Stimulated activated CD4-positive, alpha-beta T cell treated with anti-CD3 and anti-CD28 coated beads, Interleukin-12 subunit alpha, Interleukin-12 subunit beta, amount 100 ng/mL, for 48 hours (primary cell): ENCODE data around the gene HAPLN1.

ENCODE experiments used
- DNase-seq, 3 donors: peaks; one replicate each; pipeline ENCODE4 v3.0.0-alpha.2; 2020; ENCODE audit warnings: low read depth in 2 of 3, low spot score in 1 of 3

Gene HAPLN1

DNA sequence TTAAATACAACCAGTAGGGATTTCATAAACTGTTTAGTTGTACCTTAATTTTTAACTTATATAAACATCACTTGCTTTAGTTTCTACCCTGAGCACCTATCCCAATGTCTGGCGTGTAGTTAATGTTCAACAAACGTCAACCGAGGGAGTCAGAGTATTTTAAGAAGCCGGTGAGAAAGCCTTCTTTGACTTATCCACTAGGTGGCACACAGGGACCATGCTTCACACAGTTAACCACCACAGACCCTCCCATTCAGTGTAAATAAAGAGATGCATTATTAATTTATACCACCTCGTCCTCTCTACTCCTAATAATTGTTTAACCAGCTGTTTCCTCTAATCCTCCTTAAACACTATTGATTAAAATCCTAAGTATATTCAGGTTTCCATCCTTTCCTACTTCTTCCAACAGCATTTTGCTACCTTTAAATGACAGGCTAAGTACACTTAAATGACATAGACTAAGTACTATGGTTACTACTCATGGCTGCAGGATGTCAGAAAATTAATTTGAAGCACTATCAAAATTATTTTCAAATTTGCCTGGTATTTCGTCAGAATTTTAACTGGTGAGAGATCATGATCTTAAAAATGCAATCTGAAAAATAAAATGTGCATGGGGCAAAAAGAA is 2.3 kb downstream of the HAPLN1 start:
- peak in 1 of 3 donors; percentile 24 for DNase-seq

DNA sequence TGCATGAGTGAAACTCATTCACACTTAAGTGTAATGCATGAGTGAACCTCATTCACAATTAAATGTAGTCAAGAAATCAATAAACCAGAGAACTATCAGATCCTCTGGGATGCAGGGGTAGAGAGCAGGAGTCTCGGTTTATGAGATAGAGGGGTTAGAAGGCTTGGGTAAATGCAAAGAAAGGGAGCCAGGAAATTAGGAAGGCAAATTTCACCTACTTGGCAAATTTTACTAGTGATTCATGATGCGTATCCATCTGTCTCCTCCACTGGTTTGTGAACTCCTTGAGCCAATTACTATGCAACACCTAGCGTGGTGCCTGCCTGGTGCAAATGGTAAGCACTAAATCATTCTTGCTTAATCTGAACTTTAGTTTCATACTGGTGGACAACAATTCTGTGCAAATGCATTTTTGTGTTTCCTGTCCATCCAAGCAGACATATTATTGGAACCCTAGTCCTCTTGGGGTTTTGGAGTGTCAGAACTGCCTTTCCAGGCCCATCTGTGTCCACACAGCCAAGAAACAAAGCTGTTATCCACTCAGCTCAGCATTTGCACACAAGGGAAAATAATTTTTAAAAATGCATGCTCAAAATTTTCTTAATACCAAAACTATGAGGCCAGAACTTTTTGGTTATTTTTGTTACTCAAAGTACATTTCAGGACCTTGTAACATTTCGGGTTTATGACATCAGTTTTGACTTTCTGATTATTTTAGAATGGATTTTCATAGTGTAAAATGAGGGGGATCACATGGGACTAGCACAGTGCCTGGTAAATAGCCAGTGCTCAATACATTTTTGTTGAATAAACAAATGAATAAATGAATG is 5.2 kb downstream of the HAPLN1 start:
- no peak for DNase-seq

DNA sequence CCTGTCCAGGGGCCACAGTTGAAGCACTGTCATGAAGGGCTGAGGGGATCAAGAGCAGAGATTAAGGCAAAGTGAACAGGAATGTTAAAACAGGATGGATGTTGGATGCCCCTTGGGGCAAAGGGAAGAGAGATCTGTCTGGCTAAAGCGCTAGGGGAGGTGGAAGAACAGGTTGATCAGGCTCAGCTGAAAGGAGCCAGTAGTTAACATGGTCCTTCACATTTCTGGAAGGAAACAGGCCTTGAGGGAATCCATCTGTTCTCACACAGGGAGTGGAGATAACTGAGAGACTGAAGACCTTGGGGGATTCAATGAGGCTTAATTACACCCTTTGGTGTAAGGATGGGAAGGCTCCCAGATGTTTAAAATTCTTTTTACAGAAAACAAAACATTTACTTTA is 5.8 kb downstream of the HAPLN1 start:
- DNase-seq = no peak

DNA sequence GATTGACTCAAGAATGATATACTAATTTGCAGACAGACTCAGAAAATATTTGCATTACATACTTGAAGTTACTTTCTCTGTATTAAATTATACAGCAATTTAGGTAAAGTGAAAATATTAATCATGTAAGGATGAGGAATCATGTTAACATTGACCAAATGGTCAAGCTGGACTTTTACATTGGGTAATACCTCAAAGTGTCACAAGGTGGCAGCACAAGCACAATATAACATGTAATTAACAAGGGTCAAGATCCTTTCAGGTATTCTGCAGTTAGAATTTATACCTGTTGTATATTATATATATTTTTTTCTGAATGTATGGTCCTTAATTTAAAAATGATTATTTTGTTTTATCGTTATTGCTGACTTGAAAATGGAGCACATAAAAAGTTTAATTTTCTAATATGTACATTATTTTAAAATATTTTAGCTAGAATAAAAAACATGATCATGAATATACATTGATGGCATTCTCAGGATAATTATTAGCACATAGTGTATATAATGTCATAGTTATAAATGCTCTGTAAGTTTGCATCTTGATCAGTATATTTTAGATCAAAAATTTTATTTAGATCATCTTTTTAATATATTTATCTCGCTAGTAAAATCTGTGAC is 8.6 kb downstream of the HAPLN1 start:
- DNase-seq = peak in 1 of 3 donors; percentile 46

DNA sequence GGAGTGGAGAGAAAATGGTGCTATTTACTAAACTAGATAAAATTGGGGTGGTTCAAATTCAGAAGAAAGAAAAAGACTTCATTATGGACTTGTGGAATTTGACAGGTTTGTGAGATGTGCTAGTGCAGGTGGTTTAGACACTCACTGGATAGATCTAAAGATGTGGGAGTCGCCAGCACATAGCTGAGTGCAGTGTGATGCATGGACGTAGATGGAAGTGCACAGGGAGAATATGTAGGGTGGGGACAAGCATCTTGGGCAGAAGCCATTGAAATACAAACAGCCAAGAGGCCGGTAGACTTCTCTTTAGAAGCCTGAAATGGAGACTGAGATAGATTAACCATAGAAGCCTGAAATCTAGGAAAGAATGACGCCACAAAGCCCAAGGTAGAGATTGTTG is 10.7 kb downstream of the HAPLN1 start:
- DNase-seq = no peak

DNA sequence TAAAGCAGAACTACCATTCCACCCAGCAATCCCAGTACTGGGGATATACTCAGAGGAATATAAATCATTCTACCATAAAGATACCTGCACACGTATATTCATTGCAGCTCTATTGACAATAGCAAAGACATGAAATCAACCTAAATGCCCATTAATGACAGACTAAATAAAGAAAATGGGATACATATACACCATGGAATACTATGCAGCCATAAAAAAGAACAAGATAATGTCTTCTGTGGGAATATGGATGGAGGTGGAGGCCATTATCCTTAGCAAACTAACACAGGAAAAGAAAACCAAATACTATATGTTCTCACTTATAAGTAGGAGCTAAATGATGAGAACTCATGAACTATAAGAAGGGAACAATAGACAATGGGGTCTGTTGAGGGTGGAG is 12.5 kb downstream of the HAPLN1 start:
- no peak for DNase-seq

DNA sequence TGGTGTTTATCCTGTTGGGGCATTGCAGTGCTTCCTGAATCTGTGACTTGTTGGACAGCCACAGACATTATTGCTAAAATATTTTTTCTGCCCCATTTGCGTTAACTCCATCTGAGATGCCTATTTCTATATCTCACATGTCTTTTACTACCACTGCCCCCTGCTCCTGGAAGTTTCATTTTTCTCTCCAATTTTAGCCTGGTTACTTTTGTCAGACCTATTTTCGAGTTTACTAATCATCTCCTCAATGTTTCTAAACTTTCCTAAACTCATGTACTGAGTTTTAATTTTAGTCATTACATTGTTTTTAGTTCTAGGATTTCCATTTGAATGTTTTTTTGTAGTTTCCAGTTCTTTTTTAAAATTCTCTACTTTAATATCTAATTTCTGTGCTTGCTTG is 17.6 kb downstream of the HAPLN1 start:
- DNase-seq = no peak

DNA sequence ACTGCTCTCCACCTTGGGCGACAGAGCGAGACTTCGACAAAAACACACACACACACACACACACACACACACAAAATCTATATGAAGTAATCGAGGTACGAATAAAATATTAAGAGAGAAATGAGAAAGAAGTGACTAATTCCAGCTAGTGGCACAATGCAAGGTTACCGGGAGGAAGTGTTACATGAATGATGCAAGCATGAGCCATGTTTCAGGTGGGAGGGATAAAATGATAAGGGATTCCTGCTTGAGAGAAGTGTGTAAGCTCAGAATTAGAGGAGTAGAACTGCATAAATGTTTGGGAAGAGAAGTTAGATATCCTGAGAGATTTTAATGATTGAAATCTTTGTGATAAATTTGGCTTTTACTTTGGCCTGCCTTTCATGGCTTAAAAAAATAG is 18.8 kb downstream of the HAPLN1 start:
- no peak for DNase-seq

DNA sequence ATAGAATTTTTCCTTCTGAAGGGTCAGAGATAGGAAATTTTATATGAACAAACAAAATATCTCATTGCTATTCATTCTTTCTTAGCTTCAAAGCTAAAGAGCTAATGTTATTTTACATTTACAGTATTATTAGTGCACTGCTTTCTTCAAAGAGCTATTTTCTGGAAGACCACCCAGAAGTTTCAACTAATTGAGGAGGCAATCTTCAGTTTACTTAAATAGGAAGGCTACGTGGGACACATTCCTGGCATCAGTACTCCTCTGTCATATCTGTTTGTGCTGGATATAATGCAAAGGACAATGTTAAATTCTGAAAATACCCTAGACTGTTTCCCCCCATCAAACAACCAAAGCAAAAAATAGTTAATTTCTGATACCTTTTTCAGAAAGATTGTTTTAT is 30.8 kb downstream of the HAPLN1 start:
- no peak for DNase-seq

DNA sequence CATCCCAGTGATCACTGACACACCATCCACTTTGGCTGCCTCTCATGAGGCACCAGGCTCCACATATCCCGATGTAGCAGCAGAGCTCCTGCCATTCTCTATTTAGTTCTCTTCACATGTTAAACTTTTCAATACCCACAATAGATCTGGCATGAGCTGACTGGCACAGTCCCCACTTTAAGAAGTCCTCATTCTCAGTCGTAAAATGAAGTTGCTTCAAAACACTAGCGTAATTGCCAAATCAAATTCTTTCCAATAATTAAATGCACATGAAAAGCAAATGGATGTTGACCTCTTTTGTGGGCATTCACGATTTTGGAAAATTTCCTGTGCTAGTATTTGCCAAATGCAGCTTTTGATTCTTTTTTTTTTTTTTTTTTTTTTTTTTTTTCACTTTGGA is 32.4 kb downstream of the HAPLN1 start:
- DNase-seq = no peak

DNA sequence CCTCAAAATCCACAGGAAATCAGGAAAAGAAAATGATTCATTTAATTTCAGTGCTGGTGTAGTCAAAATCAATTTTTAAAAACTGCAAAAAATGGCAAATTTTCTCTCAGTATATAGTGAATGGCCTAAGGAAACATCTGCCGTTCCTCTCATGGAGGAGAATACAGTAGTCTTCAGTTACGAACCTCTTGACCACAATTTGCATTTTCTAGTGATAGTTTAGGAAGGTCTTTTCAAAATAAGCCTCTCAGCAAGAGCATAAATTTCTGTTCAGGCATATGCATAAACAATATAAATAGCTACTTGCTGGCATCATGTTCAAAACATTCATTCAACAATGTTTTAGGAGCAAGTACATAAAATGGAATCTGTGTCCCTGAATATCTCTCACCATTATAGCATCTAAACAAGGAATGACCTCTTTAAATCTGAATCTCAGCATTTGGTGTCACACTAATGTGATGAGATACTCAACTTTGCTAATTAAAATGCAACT is 33.5 kb downstream of the HAPLN1 start:
- no peak for DNase-seq

DNA sequence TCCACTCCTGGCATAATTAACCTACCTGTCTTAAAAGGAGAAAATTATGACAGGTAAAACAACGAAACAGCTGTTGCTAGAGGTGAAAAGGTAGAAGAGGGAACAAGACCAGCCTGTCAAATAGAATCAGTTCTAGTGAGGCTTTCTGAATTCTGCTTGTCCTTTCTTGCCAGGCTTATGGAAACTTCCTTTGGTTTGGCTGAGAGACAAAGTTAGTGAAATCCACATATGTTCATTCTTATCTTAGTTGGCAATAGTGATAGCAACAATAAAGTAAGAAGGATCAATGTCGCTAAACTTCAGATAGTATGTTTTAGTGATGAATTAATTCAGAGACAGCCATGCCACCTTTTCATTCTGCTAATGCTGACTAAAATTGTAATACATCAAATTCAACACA is 34.4 kb downstream of the HAPLN1 start:
- no peak for DNase-seq

DNA sequence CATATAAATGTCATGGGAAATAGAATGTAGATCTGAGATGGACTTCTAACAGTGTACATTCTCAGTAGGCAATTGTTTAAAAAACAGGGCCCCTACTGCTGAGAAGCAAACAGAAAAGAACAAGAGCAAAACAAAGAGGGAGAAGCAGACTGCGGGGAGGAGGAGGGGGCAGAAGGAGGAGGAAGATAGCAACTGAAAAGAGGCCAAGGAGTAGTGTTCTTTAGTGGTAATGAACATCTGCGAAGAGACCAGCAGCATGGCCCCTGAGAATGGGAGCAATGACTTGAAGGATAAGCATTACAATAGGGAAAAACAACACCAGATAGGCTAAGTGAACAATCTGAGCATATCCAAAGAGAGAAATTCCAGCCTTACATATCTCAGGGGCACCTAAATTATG is 36.8 kb downstream of the HAPLN1 start:
- DNase-seq = no peak

DNA sequence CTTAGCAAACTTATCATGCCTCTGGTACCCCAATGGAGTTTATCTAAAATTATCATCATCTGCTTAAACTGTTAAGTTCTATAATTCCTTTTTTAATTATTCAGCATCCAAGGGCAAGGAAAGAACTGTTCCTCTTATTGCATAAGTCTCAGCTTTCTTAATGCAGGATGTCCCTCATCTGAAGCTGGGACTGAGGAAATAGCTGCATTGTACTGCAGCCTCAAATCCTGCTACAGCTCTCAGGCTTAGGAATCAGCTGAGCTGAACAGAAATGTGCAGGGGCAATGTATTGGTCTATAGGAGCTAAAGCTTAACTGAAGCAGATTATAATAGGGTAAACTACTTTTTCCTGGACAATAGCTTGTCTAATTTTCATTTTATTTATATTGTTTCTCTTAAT is 48.0 kb downstream of the HAPLN1 start:
- DNase-seq = no peak

DNA sequence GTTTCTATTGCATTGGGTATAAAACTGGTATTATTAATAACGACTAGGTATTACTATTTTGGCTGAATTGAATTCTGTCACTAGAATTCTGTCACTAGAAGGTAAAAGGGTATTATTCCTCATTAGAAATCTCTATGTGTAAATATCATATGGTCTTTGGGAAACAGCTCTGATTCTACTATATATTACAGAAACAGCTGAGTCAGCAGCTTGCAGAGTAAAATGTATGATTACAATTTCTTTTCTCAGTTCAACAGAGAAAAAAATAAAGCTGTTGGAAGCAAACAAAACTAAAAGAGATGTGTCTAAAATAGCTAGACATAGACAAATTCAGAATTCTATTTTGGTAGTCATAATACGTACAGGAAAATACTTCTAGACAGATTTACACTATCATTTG is 48.5 kb downstream of the HAPLN1 start:
- DNase-seq = no peak

DNA sequence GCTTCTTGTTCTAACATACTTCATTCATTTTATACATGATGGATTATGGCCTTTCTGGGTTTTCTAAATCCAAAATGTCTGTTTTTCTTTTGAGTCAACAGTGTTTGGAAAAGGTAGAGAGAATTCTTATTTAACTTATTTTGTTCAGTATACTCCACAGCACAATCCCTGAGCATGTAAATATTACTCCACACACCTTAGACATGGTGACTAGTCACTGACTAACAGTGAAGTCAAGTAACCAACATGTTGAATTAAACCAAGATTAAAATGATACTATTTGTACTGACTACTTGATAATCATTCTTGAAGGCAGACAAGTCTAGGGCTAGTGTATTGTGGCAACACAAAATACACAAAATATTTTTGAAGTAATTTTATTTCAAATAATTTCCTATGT is 55.0 kb downstream of the HAPLN1 start:
- DNase-seq = no peak

DNA sequence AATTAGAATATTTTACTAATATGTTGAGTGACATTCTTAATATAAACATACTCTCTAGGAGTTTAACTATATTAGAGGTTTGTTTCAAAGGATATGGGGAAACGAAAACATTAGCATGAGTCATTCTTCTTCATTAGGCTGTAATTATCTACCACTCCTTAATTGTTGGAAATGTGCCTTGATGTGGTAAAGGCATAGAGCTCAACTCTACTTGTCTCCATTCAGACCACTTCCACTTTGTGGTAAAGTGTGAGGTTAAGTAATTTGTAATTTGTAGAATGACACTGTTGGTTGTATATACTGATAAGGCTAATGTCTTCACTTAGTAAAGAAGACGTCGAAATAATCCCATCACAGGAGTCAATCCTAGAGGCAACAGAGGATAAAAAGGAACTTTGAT is 58.1 kb downstream of the HAPLN1 start:
- no peak for DNase-seq

DNA sequence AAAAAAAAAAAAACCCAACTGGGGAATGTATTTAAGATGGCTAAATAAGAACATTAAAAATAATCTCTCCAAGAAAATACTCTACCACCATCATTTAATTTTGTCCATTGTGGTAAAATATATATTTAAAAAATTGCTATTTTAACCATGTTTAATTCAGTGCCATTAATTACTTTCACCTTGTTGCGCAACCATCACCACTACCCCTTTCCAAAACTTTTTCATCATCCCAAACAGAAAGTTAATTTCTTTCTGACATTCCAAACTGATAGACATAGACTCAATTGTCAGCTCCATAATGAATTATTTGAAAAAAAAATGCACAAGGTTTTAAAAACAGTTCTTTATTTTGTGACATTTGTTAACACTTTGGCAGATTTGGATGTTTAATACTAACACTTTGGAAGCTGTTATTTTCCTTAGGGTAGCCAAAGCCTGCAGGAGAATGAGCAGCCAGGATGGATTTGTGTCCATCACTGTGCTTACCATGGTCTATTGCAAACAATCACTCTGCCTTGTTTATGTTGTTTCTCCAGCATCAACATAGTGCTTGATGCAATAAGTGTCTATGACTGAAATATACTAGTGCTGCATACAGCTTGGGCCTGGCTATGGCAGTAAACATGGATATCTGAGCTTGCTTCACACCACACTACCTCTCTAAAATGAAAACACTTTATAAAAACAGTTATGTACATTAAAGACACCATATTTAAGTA is 62.7 kb downstream of the HAPLN1 start:
- no peak for DNase-seq

DNA sequence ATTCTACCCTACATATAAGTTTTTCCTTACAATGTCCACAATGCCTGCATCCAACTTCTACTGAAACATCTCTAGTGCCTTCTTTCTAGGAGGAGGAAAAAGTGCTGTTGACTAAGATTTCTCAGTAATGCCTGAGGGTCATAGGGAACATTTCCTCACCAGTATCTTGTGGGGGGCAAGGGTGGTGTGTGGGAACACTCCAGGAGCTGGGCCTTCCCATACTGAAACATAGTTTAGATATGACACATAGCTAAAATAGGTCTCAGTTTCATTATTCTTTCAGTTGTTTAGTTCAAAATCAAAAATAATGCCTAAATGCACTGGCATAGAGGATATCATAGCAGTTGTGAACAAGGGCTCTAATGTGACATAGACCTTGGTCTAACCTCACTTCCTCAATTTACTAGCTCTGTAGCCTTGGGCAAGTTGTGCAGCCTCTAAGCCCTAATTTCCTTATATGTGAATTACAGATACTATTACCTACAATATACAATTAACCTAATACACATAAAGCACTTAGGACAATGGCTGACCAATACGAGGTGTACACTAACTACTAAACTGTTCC is 66.1 kb downstream of the HAPLN1 start:
- DNase-seq = no peak

DNA sequence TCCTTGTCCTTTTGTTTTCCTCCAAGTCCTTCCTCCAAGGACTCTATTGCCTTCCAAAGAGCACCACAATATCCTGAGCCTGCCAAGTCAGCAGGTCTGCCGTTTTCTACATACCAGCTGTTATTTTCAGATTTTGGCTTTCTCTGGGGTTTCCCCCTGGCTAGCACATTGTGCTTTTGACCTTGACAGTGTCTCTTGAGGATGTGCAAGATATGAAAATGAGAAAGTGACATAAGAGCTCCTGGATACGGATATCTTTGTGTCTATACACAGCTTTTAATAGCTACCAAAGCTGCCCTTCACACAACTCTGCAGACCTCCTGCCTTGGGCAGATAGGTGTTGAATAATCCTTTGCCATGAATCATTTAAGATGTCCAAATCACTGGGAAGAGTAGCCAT is 67.0 kb downstream of the HAPLN1 start:
- DNase-seq = no peak

DNA sequence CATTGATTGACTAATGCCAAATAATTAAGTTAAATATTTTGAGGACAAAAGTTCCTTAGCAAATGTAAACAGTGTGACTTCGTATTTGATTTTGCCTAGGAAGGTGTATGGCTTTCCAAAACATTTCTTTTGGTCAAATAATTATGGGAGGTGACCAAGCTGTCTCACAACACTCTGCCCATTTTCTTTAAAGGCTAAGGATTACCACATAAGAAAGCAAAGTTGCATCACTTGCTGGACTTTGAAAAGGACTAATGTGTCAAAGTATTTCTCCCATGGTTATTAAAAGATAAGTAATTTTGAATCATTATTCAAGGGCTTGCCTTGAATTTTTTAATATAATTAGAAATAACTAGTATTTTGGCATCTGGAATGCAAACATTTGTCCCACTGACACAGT is 74.7 kb downstream of the HAPLN1 start:
- no peak for DNase-seq
